Sigmoid colon (tissue), 7 donors: ENCODE data around the gene ANTXRL. TPM values are rescaled to one million over a fixed set of nuclear protein-coding genes. Genes with fewer than 3 reads are reported as not detected.

ENCODE experiments used
- DNase-seq: peaks from one replicate; pipeline ENCODE4 v3.0.0-alpha.2; 2019
- H3K27ac ChIP-seq, 4 donors: fragments of 200-600 bp; sonication (generic); one replicate each; pipeline ENCODE4 v1.5.1; 2016 to 2019; ENCODE audit warnings: mild to moderate bottlenecking in 1 of 4
- H3K27me3 ChIP-seq, 3 donors: fragments of 200-600 bp; sonication (generic); one replicate each; pipeline ENCODE4 v1.5.1; 2019; ENCODE audit warnings: mild to moderate bottlenecking in 1 of 3
- H3K36me3 ChIP-seq, 4 donors: fragments of 200-600 bp; sonication (generic); one replicate each; pipeline ENCODE4 v1.5.1; 2016 to 2019
- H3K4me1 ChIP-seq, 4 donors: fragments of 200-600 bp; sonication (generic); one replicate each; pipeline ENCODE4 v1.5.1; 2017 to 2019
- H3K4me3 ChIP-seq, 4 donors: fragments of 200-600 bp; sonication (generic); one replicate each; pipeline ENCODE4 v1.5.1; 2017 to 2019; ENCODE audit warnings: mild to moderate bottlenecking in 2 of 4, moderate library complexity in 1 of 4
- H3K9me3 ChIP-seq, 4 donors: fragments of 200-600 bp in 3 of 4; sonication (generic) in 3 of 4; one replicate each; pipeline versions ENCODE4 v1.5.1 to v1.6.1; 2013 to 2019
- CTCF ChIP-seq, 4 experiments: fragments of 450-650 bp in 3 of 4; fragments of 200-600 bp in 1 of 4; IDR thresholded peaks; one replicate each; pipeline ENCODE4 v1.5.1; 2016 to 2019; ENCODE audit warnings: antibody characterized with exemption in 4 of 4, mild to moderate bottlenecking in 3 of 4, moderate library complexity in 2 of 4
- EP300 ChIP-seq, 4 donors: sonication (generic); formaldehyde crosslinking; IDR thresholded peaks; one replicate each; pipeline ENCODE4 v1.6.1; 2017; ENCODE audit warnings: antibody characterized with exemption in 4 of 4
- POLR2A ChIP-seq, 2 donors: fragments of 450-650 bp; IDR thresholded peaks; one replicate each; pipeline ENCODE4 v1.6.1; 2016; ENCODE audit warnings: antibody characterized with exemption in 2 of 2, mild to moderate bottlenecking in 2 of 2, moderate library complexity in 2 of 2
- POLR2AphosphoS5 ChIP-seq, 4 donors: sonication (generic); formaldehyde crosslinking; IDR thresholded peaks; one replicate each; pipeline ENCODE4 v1.6.1; 2017; ENCODE audit warnings: antibody characterized with exemption in 4 of 4
- WGBS, 2 donors: extraction: QIAGEN DNeasy Blood & Tissue Kit; methylation state at CpG; one replicate each; pipeline ENCODE4 v1.1.7; 2013; 5-methylcytosine and 5-hydroxymethylcytosine counted together
- intact Hi-C: fragments of 100-400 bp; cut with DNase I; formaldehyde crosslinking; loops from one replicate; pipeline ENCODE4 v1.15.1; 2023
- polyA plus RNA-seq, 3 donors: library from polyadenylated mRNA; stranded (reverse); fragments of 200-250 nt; gene quantifications; one replicate each; pipeline ENCODE4 v1.2.3, GENCODE V29; 2013
- total RNA-seq, 4 donors: library from RNA; depleted of rRNA; stranded (reverse); fragments of >200 nt; gene quantifications; one replicate each; pipeline ENCODE4 v1.1.0, GENCODE V29; 2016
- donor health status: healthy with polysubstance abuse.
- donor health status: Bipolar disorder and iron deficiency.
- donor health status: healthy.

ANTXRL gene
- total and polyA plus RNA-seq, 7 donors: not detected

- no peaks in the 10 kb centered on the region for H3K9me3 ChIP-seq
- no peak overlapping the region for H3K27ac ChIP-seq
- WGBS, 2 donors: 83 to 84% methylated on average over 9 of the region's 9 CpGs
- no peaks in the 10 kb centered on the region for H3K27me3 ChIP-seq
- H3K4me1 ChIP-seq: no peaks in the 10 kb centered on the region
- peak; percentile 62 for DNase-seq
- TF ChIP-seq POLR2A (IDR thresholded peaks at IDR 0.05) (no peak), CTCF (IDR thresholded peaks at IDR 0.05) (no peak), POLR2AphosphoS5 (IDR thresholded peaks at IDR 0.05) (no peak), EP300 (IDR thresholded peaks at IDR 0.05) (no peak)
- H3K4me3 ChIP-seq: no peak overlapping the region
- intact Hi-C loops: no loop called here
- no peaks in the 10 kb centered on the region for H3K36me3 ChIP-seq
Observed at GRCh38 chr10:46250898-46251856, 35.6 kb upstream of the ANTXRL start.

DNA sequence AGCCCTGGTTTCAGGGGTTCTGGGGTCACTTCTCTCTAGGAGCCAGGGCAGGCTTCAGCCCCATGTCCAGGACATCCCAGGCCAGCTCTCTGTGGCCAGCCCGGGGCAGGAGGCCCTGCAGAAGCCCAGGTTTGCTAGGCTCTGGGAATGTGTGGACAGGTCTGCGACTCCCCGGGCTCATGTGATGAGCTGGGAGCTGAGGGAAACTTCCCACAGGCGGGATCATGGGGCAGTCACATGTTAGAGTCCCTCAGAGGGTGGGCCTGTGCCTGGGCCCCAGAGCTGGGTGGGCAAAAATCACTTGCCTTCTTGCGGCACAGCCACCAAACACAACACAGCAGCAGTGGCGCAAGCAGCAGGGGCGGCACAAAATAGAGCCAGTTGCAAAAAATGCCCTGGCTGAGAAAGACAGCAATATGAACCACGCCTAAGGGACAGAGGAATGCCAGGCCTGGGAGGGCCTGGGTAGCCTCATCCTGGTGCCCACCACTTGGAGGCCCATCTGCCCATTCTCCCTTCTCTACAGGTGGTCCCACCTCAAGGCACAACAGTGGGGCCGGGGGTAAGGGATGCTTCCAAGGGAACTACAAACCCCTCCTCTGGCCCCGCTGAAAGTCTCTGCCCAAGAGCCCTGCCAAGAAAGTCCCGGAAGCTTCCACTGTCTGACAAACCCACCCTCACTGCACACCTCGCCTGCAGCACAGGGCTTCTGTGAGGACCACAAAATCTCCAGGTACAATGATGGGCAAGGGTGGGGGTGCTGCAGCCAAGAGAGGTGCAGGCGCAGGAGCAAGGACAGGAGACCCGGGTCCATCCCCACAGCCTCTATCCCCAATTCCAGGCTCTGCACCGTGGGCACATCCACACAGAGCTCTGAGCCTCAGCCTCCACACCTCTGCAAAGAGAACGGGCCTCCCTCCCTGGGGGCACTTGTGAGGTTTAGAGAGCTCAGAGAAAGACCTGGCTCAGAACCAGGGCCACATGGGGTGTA is 34.6 kb upstream of the ANTXRL start:
- Histone ChIP-seq H3K9me3 (no peaks in the 10 kb centered on the region), H3K27me3 (no peaks in the 10 kb centered on the region), H3K4me1 (no peaks in the 10 kb centered on the region), H3K27ac (no peak overlapping the region), H3K4me3 (no peak overlapping the region), H3K36me3 (no peaks in the 10 kb centered on the region)
- intact Hi-C loops: no loop called here
- TF ChIP-seq POLR2AphosphoS5 (IDR thresholded peaks at IDR 0.05) (no peak), EP300 (IDR thresholded peaks at IDR 0.05) (no peak), CTCF (IDR thresholded peaks at IDR 0.05) (no peak), POLR2A (IDR thresholded peaks at IDR 0.05) (no peak)
- peak; percentile 55 for DNase-seq
- WGBS, 2 donors: 88 to 91% methylated on average over 16 of the region's 16 CpGs

DNA sequence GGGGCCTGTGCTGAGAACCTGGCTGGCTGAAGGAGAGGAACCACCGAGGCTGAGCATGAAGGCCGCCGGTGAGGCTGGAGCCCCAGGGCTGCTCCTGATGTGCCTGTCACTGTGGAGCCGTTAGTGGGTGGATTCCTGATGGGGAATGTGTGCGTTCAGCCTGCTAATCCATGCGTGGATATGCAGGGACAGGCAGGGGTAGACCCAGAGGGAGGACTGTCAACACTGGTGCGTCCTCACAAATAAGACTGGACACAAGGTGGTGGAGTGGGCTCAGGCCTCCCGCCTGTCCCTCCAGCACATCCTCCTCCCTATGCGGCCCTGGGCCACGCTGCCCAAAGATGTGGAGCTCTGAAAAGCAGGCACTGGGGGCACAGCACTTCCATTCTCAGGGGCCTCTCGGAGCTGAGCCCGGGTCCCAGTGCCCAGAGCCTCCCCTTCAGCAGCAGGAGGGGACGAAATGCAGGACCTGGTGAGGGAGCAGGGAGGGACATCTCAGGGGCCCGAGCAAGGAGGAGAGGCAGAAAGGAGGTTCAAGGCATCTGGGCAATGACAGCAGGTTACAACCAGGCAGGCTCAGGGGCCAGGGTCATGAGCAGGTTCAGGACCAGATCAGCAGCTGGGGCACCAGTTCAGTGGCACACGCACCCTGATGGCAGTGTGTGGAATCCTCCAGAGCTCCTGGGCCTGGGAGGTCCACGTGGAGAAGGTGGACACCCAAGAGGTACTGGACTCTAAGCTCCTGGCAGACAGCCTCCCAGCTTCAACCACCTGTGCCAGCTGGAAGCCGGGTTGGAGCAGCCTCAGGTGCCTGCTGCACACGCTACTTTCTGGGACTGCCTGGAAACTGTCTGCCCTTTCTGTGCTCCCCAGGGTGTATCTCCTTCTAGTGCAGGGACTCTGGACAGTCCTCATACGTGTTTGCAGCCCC is 33.5 kb upstream of the ANTXRL start:
- WGBS, 2 donors: 80 to 85% methylated on average over 19 of the region's 19 CpGs
- H3K27me3 ChIP-seq: no peaks in the 10 kb centered on the region
- intact Hi-C loops: no loop called here
- peak; percentile 54 for DNase-seq
- no peak overlapping the region for H3K27ac ChIP-seq
- TF ChIP-seq CTCF (IDR thresholded peaks at IDR 0.05): no peak
- no peak for TF ChIP-seq POLR2AphosphoS5 (IDR thresholded peaks at IDR 0.05)
- TF ChIP-seq POLR2A (IDR thresholded peaks at IDR 0.05): no peak
- no peak for TF ChIP-seq EP300 (IDR thresholded peaks at IDR 0.05)
- H3K4me3 ChIP-seq: no peak overlapping the region
- no peaks in the 10 kb centered on the region for H3K36me3 ChIP-seq
- no peaks in the 10 kb centered on the region for H3K9me3 ChIP-seq
- H3K4me1 ChIP-seq: no peaks in the 10 kb centered on the region

DNA sequence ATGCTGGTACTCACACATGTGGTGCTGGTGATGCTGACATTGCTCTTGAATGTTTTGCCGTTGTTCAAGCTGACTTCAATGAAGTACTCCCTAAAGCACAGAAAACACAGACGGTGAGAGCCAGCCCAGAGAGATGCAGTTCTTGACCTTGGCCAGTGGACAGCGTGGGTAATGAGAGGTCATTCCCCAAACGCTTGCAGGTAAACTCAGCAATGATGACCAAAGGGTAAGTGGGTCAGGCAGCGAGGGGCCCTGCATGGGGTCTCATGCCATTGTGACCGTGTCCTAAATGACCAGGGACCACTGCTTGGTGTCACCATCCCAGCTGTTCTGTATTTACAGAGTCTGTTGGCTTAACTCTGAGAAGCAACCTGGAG is 32.8 kb upstream of the ANTXRL start:
- H3K36me3 ChIP-seq: no peaks in the 10 kb centered on the region
- intact Hi-C loops: no loop called here
- H3K27me3 ChIP-seq: no peaks in the 10 kb centered on the region
- WGBS, 2 donors: 87 to 91% methylated on average over 6 of the region's 6 CpGs
- TF ChIP-seq POLR2AphosphoS5 (IDR thresholded peaks at IDR 0.05) (no peak), EP300 (IDR thresholded peaks at IDR 0.05) (no peak), POLR2A (IDR thresholded peaks at IDR 0.05) (no peak), CTCF (IDR thresholded peaks at IDR 0.05) (no peak)
- H3K9me3 ChIP-seq: no peaks in the 10 kb centered on the region
- no peak overlapping the region for H3K4me3 ChIP-seq
- H3K27ac ChIP-seq: no peak overlapping the region
- DNase-seq: no peak
- H3K4me1 ChIP-seq: no peaks in the 10 kb centered on the region
